ENCODE measurements around the gene CSTB.

Gene CSTB

DNA sequence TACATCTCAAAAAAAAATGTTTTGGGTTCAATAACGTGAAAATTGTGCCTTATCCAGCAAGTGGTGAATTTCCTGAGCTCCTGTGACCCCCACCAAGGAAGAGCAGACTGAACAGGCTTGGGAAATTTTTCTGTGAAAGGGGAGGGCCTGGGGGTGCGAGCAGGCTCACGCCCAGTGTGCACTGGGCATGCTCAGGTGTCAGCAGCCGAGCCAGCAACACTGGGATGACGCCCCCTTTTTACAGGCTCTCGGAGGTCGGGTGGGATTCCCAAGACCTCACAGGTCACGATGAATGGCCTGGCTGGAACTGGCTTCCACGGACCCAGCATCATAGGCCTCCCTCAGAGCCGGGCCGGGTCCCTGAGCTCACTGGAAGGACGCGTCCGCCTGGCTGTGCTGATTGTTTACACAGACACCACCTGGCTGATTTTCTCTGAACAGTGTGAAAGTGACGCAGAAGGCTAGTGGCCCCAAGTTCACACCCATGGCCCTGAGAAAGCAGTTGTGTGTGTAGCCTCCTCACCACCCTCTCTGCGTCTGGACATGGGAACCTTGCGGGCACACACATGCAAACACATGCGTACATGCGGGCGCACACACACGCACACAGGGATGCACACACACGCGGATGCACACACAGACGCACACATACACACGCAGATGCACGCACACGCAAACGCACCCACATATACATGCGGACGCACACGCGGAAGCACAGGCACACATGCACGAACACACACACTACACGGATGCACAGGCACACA lies 9.2 kb downstream of the CSTB start:
- DNase-seq, result no peak

GRCh38 chr21:43764576-43765495 lies 11.3 kb downstream of the CSTB start:
- DNase-seq, result no peak

GRCh38 chr21:43763901-43764523 lies 12.1 kb downstream of the CSTB start:
- no peak for DNase-seq

DNA sequence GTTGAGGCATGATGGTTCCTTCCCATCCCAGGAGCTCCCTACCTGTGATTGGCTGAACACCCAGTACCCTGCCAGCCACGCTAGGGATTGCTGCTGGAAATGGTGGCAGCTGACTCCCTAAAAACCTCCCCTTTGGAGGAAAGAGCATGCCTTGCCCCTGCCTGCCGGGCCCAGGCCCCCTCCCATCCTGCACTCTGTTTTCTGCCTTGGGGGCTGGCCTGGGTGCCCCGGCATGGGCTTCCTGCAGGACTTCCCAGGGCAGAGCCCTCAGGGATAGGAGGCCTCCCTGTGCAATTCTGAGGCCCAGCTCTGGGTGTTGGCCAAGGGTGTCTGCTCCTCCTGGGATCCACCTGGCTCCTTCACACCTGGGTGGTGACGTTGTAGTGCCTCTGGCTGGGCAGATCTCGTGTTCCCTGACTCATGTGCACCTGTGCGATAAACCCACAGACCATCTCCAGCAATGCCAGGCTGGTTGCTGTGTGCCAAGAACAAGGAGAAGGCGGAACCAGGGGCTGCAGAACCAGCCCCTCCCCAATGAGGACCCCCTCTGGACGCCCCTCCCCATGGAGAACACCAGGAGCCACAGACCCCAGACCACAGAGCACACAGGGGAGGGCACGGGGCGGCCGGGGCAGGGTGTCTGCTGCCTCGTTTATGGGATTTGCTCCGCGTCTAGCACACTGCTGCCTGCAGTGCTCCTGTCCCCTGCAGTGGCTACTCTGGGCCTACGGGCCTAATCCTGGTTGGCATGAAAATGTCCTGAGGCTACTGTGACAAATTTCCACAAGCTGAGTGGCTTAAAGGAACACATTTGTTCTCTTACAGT lies 13.6 kb downstream of the CSTB start:
- no peak for DNase-seq

DNA sequence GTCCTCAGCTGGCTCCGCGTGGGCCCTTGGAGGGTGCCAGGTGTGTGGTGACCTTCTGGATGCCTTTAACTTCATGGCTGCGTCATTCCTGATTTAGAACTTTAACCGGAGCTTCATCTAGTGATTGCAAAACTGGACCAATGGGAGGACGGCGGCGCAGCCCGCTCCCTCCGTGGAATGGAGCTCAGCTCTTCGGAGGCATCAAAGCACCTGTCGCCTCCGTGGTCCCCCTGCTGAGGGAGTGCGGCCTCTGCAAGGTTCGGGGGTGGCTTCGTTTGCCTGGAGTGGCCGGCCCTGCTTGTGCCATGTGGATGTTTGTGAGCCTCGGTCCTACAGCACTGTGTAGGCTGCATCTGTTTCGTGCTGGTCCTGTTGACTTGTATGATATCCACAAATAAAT lies 14.2 kb downstream of the CSTB start:
- DNase-seq, result no peak

DNA sequence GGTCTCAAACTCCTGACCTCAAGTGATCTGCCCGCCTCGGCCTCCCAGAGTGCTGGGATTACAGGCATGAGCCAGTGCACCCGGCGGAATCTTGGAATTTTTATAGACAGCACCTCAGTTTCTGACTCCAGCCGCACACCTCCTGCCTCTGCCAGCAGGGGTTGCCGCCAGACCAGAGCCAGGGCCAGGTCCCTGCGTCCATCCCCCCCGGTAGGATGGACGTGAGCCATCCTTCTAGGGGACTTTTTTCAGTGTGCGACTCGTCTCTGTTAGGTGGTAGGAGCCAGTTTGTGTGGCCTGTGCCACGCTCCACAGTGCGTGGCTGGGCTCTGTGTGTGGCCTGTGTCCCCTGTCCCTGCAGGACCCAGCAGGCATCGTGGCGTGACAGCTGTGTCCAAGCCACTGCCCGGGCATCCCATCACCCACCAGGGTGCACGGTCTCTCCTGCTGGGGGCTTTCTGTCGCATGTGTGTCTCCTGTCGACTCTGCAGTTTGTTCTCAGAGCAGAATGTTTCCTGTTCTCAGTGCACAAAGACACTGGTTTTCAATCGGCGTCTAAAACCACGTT lies 15.6 kb downstream of the CSTB start:
- no peak for DNase-seq

GRCh38 chr21:43759651-43760050 lies 16.5 kb downstream of the CSTB start:
- no peak for DNase-seq

DNA sequence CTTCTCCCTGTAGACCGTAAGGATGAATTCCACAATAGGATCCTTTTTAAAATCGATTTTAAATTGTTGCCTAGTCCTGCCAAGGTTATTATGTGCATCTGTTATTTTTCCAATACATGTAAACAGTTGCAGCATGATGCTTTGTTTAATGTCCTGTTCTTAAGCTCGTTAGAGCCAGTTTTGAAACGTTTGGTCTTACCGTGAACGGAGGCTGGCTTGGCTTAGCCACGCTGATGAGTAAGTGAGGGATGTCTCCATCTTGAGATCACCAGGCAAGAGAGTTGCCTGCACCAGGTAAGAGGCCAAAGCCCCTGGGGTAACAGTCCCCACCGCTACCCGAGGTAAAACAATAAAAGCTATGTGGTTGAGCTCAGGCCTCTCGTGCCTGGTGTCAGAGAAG lies 17.3 kb downstream of the CSTB start:
- no peak for DNase-seq

GRCh38 chr21:43758111-43758641 lies 17.9 kb downstream of the CSTB start:
- DNase-seq, result no peak

GRCh38 chr21:43757601-43758000 lies 18.5 kb downstream of the CSTB start:
- no peak for DNase-seq

DNA sequence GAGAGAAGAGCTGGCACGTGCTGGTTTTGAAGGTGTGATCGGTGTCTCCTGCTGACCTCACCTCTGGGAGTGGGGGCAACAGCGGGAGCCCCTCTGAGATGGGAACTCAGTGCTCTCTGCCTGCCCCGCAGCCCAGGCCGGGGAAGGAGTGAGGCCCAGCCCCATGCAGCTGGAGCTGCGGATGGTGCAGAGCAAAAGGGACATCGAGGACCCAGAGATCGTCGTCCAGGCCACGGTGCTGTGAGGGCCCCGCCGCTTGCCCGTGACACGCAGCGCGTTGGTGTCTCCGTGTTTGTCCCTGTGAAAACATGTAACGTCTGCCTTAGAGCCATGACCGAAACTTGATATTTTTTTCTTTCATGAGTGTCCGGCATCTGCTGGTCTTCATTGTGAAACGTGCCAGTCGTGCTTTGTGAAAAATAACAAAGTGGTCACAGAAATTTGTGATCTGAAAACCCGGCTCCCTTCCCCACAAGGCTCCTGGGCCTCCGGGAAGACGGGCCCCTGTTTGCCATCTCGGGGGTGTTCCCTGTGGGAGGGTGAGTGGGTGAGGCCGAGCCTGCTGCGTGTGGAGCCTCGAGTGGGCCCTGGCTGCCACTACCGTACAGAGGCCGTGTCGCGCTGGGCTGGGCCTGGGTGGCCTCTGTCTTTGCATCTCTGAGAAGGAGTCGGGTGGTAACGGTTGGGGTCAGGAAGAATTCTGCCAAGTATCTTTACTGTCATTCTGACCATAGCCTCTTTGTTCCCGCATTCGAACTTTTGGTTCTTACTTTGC lies 20.1 kb downstream of the CSTB start:
- DNase-seq, result no peak

DNA sequence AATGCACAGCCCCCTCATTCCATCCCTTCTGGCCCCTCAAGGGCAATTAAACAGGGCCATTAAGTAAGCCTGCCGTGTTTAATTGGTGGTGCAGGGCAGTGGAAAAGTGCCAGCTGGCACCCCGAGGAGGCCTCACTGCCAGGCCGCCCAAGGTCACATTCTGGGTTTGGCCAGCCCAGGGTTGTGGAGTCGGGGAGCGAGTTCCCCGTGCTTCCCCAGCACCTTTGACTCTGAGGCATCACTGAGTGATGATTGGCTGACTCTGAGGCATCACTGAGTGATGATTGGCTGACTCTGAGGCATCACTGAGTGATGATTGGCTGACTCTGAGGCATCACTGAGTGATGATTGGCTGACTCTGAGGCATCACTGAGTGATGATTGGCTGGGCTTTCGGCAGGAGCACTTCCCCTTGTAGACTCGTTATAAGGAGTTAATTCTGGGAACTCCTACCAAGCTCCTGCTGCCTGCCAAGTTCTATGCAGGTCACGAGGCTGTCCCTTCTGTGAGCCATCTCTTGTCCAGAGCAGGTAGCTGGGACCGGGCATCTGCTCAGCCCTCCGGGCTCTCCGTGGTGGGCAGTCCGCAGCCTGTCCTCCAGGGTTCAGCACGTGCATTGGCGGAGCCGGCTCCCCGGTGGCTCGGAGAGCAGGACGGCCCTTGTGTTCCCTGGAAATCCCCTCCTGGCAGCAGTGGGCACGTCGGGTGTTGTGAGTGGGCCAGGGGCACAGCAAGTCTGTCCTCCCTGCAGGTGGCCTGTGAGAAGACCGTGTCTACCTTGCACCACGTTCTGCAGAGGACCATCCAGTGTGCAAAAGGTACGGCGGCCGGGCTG lies 20.9 kb downstream of the CSTB start:
- DNase-seq, result no peak

DNA sequence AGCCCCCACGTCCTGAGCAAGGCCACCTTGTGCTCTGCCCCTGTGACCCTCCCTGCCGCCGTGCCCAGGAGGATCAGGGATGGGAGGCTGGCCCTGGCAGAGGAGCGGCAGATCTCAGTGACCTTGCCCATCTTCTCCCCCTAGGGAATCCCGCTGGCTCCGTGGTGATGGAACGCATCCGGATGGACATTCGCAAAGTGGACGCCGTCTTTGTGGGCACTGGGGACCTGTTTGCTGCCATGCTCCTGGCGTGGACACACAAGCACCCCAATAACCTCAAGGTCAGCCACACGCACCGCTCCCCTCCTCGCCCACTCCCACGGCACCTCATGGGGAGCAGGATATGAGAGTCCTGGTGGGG lies 22.7 kb downstream of the CSTB start:
- DNase-seq, result no peak

- DNase-seq, result no peak
Observed at GRCh38 chr21:43752758-43753438, 23.2 kb downstream of the CSTB start.

- DNase-seq, result no peak
Observed at GRCh38 chr21:43751955-43752591, 24.0 kb downstream of the CSTB start.

- no peak for DNase-seq
Observed at GRCh38 chr21:43750339-43751033, 25.6 kb downstream of the CSTB start.

DNA sequence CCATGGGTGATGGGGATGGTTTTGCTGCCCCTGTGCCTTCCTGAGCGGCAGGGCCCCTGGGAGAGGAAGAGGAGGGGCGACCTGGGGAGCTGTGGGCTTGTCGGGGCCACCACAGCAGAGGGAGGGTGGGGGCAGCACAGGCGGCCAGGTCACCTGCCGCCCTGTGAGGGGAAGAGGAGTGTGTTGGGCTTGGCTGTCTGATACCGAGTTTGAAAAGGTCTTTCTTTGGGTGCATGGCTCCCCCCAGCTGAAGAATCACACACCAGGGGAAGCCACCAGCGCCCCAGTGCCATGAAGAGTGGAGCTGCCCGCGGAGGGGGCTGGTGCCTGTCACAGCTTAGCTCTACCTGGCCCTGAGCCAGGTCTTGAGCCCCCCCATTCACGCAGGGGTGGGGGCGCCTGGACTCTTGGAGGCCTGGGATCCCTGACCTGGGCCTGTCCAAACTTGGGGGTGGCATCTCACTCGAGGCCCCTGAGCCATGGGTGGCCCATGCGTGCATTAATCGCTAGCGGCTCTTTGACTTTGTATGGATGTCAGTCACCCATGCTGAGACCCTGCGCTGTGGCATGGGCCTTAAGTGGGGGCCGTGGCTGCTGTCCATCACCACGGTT lies 26.4 kb downstream of the CSTB start:
- no peak for DNase-seq

- DNase-seq, result no peak
Observed at GRCh38 chr21:43748622-43749021, 27.5 kb downstream of the CSTB start.
